Embryonic facial prominence (tissue), 1 donor: Measurements from ENCODE around the gene NEAT1.

ENCODE experiments used
- DNase-seq: peaks from one replicate; pipeline ENCODE4 v3.0.0-alpha.2; 2016; ENCODE audit errors: extremely low spot score

Gene NEAT1

DNA sequence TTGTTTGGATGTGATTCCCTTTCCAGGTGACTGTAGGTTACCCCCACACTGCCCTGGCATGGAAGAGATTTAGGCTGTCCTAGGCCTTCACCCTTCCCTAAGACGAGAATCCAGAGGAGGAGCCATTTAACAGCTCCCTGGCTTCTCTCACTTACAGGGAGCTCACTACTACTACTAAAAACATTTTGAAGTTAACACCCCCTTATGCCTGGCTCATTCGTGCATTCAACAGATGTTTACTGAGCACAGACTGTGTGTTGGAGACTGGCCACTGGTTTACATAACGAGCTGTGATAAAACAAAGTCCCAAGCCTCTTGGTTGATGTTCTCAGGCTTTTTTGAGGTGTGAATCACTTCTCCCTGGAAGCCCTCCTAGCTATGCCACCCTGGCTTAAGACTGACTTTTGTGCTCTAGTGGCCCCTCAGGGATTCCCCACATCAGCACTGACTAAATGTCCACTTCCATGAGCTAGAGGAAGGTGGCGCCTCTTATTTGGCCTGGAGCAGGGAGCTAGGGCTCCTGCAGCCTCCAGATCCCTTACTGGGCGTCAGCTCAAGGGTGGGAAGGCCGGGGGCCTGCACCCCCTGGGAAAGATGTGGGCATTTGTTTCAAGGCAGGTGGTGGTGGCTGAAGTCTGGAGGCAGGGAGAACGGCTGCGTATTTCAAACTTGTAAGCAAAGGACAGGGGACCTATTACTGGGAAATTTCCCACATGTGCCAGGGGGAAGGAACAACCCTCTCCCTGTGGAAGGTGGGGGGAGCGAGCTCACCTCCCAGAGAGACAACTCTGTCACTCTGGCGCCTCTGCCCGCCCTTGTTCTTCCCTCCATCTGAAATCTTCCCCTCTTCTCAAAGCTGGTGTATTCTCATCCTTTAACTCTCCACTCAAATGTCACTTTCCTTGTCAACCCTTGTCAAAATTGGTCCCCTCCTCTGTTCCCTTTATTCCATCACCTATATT, 56.9 kb downstream of the NEAT1 start:
- no peak for DNase-seq

DNA sequence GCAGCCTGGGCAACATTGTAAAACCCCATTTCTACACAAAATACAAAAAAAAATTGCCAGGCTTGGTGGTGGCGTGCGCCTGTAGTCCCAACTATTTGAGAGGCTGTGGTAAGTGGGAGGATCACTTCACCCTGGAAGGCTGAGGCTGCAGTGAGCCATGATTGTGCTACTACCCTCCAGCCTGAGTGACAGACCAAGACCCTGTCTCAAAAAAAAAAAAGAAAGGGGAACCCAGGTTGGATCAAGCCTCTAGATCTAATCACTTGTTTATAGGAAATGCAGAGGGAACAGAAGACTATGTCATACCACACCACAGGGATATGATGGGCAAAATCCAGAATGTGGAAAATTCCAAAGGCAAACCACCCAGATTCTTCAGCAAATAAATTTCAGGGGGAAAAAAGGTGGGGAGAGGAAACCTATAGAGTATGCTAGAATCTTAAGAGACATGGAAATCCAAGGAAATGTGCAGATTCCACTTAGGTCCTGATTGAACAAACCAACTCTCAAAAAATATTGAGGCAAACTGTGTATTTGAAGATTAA, 59.8 kb downstream of the NEAT1 start:
- DNase-seq: no peak

DNA sequence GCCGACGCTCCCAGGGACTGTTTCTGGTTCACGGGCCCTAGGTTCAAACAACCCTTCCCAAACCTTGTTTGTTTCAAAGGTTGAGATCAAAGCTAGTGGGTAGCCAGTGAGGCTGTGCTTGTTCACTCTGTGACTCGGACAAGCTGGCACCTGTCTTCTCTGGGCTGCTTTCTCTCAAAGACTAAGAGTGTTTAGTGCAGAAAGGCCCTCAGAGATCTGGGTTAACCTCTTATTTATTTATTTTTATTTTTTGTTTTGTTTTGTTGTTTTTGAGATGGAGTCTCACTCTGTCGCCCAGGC, 63.3 kb downstream of the NEAT1 start:
- no peak for DNase-seq

DNA sequence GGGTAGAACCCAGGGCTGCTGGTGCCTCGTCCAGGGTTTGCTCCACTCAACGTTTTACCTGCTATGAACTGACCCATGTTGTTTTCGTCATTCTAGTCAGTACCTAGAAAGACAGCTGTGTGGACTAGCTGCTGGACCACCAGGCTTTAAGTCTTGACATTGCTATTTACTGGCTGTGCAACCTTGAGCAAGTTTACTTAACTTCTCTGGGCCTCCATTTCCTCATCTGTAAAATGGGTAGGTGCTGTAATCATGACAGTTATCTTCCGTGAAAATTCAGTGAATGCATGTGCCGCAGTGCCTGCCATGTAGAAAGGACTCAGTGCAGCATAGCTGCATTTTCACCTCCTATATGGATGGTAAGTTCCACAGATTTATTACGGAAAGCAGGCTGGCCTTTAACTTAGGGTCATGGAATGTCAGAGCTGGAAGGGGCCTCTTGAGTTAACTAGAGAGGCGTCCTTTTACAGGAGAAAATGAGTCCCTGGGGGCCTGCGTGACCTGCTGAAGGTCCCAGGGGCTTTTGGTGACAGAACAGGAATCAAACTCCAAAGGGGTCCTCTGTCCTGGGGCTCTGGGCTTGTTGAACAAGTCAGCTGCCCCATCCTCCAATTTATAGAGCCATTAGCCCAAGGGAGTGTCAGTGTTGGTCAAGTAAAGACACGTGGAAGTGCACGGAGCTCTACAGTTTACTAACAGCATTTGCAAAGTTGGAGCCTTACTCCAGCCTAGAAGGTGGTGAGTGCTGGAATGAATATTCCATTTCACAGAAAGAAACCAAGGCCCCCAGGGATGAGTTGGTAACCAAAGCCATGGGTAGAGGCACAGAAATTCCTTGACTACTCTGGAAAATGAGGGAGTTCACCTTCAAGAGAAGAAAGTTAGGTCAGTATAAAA, 64.2 kb downstream of the NEAT1 start:
- DNase-seq: no peak

DNA sequence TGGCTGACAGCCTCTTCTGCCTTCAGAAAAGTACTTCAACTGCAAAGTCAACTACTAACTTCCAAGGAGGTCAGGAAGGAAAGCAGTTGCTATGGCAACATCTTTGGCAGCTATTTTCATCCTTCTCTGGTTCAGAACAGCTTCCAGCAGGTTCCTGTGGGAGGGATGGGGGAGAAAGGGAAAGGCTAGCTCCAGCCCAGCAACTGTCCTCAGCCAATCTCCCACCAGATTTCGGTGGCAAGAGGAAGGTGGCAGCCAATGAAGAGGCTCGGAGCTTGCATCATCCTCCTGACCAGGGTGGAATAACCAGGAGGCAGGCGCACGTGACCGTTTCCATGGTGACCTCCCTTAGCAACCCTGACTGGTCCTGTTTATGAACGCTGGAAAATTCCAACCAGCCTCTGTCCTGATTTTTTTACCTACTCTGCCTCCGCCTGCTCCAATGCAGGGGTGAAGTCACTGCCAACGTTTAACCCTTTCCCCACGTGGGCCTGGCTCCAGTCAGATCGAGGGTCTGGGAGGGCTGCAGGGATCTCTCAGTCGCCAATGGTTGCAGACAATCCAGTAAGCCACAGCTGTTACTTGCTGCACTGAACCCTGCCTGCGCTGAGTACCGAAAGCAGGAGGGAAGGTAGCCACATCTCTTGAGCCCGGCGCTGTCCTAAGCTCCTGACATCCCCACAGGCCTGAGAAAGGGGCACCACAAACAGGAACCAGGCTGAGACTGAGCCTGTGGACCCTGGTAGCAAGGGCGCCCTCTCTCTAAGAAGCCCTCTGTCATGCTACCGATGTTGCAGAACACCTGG, 65.1 kb downstream of the NEAT1 start:
- peak; percentile 99 for DNase-seq

DNA sequence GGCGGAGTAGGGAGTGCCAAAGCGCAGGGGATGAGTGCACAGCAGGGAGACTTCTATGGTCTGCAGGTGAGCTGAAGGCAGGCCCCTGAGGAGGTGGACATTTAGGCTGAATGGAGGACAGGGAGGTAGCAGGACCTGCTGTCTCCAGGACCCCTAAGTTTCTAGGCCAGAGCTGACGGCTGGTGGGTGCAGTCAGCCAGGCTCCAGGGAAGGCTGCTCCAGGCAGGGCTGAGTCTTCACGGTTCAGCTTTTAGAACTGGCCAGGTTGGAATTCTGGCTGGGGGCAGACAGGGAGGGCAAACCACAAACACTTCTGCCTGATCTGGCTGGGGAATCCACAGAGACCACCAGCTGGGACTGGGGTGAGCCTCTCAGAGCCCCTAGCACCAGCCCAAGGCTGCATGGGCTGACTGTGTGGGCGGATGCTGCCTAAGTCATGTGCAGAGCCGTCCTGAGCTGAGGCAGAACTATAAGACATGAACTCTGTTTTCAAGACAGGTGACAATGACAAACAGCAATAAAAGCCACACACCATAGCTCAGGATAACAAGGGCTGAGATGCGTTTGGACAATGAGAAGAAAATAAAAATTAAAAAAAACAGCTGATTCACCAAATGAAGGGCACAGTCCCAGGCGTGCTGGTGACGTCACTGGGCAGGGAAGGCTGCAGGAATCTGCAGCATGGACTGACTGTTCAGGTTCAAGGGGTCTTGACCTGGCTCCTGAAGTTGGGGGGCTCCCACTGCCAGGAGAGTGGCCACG, 65.9 kb downstream of the NEAT1 start:
- DNase-seq: no peak

DNA sequence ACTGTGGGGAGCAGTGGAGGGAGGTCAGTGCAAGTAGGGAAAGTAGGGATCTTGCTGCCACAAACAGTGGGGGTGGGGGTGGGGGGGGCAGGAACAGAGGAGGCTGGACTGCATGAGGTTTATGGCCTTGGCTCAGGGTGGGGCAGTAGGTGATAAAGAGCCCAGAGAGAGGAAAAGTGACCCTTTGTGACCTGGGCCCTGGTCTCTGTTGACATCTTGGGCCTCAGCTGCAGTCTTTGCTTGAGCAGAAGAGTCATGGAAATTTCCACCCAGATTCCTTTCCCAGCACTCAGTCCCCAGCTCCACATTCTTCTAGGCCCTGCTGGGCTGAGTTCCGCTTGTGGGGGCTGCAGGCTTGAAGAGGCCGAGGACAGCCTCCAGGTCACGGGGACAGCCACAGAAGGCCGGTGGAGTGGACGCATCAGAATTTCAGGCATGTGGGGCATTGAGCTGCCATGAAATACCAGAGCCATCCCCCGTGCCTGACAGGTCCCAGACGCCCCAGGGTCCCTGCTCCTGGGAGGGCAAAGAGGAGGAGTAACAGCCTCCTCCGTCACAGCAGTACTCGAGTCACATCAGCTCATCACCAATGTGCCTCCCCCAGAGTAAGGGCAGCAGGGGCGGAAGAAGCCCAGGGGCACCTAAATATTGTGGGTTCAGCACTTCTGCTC, 66.6 kb downstream of the NEAT1 start:
- DNase-seq: peak; percentile 35

DNA sequence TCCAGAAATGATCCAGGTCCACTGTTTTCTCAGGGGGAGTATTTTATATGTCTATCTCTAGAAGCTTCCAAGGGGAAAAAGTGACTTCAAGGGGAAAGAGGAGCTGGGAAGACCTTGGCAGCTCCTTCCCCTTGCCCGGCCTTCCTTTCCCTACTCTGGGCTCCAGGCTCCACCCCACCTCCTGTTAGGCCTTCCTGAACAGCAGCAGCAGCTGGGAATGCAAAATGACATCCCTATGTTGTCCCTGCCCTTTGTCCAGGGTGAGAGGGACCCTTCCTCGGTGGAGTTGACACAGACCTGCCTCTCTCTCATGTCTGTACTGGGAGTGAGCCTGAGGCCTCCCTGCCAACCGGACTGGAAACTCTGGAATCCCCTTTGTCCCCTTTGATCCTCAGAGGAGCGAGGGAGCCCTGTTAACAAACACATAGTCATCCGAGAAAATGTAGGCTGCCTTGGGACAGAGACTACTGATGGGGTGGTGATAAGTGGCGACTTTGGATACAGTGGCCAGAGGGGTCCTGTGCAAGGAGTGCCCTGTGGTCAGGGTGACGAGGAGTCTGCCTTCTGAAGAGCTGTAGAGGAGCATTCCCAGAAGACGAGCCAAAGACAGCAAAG, 67.2 kb downstream of the NEAT1 start:
- no peak for DNase-seq

DNA sequence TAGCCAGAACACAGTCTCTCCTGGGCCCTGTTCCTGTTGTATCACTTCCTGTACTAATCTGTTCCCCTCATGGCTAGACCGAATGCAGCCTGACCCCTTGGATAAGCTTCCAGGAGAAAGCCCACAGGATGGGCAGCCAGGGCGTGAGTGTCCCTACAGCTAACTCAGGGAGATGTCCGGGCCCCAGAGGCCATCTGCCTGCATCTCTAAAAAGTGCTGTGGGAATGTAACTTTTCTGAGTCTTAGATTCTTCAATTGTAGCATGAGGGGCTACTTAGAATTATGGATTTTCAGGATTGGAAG, 68.5 kb downstream of the NEAT1 start:
- DNase-seq: no peak

DNA sequence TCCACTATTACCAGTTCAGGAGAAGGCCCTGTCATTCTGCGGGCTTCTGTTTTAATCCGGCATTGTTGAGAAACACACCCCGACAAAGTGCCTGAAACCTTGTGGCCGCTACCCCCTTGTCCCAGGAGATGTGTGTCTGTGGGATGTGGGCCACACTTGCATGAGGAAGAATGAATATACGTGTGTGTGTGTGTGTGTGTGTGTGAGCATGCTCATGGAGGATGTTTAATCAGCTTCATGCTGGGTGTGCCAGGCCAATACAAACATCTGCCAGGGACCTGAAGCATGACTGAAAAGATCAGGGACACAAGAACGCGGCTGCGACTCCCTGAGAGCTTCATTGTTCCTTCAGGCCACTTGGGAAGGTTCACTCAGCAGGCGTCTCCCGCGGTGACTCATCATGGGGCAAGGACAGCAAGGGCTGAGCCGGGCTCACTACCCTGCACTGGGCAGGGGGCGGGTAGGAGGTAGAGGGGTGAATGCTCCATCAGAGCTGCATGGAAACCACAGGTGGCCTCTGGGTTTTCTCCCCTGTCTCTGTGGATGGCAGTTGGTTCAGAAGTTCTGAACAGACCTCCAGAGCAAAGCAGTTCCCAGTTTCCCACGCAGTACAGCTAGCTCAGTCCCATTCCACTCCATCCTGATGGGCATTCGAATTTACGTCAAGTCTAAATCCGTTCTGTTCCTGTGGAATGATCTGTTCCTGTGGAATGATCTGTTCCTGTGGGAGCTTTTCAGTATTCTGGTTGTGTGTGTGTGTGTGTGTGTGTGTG, 69.2 kb downstream of the NEAT1 start:
- no peak for DNase-seq

DNA sequence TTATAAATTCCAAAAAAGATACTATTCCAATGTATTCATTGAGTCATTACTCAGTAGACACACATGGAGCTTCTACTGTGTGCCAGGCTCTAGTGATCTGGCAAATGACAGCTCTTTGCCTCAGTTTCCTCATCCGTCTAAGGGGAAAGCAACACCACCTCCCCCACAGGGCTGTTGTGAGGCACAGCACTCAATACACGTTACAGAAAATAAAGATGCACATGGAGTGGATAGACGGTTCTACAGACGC, 69.7 kb downstream of the NEAT1 start:
- no peak for DNase-seq

DNA sequence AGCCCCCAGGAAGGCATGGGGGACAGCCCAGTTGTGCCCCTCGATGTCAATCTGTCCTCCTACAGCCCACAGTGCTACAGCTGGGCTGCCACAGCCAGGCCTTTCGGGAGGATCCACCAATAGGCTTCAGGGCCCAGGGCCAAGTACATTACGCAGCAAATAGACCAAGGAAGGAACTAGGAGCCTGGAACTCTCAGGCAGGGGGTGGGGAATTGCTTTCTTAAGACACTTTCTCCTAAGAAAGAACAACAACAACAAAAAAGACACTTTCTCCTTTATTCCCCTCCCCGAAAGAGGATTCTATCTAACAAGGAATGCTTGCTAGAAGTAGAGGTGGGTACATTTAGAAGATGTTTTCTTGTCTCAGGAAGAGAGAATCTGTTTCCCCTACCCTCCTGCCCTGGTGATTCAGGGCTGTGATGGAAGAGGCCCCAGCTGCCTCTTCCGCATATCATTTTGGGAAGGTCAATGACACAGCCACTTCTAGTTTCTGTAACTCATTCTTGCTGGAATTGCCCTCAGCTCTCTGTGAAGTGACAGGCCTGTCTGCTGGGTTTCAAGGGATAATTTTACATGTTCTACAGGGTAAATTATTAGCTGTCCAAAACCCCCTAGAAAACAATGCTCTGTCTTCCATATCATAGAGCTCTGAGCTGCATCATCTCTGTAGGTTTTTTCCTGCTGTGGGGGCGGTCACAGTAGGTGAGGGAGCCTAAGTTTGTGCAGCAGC, 70.2 kb downstream of the NEAT1 start:
- DNase-seq: no peak

DNA sequence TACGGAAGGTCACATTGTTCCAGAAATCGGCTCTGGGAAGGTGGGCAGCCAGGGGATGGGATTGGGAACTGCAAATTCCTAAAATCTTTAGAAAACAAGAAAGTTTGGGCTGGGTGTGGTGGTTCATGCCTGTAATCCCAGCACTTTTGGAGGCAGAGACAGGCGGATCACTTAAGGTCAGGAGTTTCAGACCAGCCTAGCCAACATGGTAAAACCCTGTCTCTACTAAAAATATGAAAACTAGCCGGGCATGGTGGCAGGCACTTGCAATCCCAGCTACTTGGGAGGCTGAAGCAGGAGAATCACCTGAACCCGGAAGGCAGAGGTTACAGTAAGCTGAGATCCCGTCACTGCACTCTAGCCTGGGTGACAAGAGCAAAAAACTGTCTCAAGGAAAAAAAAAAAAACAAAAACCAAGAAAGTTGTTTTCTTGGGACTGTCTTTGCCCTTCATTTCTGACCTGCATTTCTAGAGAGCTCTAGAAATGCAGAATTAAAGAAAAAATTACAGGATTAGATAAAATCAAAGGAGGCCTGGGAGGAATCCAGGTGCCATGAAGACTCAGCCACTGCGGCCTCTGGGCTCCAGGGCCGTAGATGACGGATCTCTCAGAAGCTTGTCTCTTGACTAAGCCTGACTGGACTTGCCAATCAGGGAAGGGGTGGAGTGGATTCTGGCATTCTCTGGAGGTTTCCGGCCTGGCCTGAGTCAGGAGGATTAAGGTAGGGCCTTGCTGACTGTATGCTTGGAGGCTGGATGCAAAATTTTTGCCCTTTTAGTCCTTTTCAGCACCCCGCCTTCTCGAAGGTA, 71.0 kb downstream of the NEAT1 start:
- DNase-seq: no peak
